Upper lobe of right lung (tissue), 1 donor: ENCODE results near the gene MSANTD1. TPM values are rescaled to one million over a fixed set of nuclear protein-coding genes. Genes with fewer than 3 reads are reported as not detected.
A peak's percentile ranks its signal among the peaks of the same experiment; 100 is the strongest.

ENCODE experiments used
- ATAC-seq: fragments of 200-7000 bp; cut with Tn5 transposase; one replicate; pipeline ENCODE4 v1.9.1; 2020; ENCODE audit warnings: mild to moderate bottlenecking, moderate library complexity
- DNase-seq: peaks from one replicate; pipeline ENCODE4 v3.0.0-alpha.2; 2020
- H3K27ac ChIP-seq: fragments of 200-600 bp; one replicate; pipeline ENCODE4 v1.8.0; 2022
- H3K27me3 ChIP-seq: fragments of 200-600 bp; one replicate; pipeline ENCODE4 v1.8.0; 2022; ENCODE audit warnings: mild to moderate bottlenecking
- H3K36me3 ChIP-seq: fragments of 200-600 bp; one replicate; pipeline ENCODE4 v1.8.0; 2022
- H3K4me1 ChIP-seq: fragments of 200-600 bp; one replicate; pipeline ENCODE4 v1.8.0; 2022
- H3K4me3 ChIP-seq: fragments of 200-600 bp; one replicate; pipeline ENCODE4 v1.8.0; 2022; ENCODE audit warnings: mild to moderate bottlenecking
- H3K9me3 ChIP-seq: fragments of 200-600 bp; one replicate; pipeline ENCODE4 v1.8.0; 2022
- CTCF ChIP-seq: fragments of 200-600 bp; IDR thresholded peaks from one replicate; pipeline ENCODE4 v1.8.0; 2022; ENCODE audit warnings: antibody characterized with exemption
- intact Hi-C: fragments of 100-400 bp; cut with DNase I; formaldehyde crosslinking; loops from one replicate; pipeline ENCODE4 v1.11.0; 2022
- total RNA-seq: library from RNA; stranded (reverse); fragmentation: NEBNext Ultra II Directional; extraction: Animal tissue kit (Norgen Biotek cat#: 25700); gene quantifications from one replicate; pipeline ENCODE4 v1.2.1, GENCODE V29; 2021
- donor health status: DM: no; HTN: yes; CAD: no; lungs with severe emphysema.

Gene MSANTD1
- total RNA-seq, 1 donor from 2014 or later, result 1.0 TPM

- Histone ChIP-seq H3K27ac (no peak overlapping the region), H3K36me3 (no peaks in the 10 kb centered on the region), H3K4me1 (no peaks in the 10 kb centered on the region), H3K9me3 (no peaks in the 10 kb centered on the region), H3K27me3 (no peaks in the 10 kb centered on the region), H3K4me3 (no peak overlapping the region)
- TF ChIP-seq CTCF, result no peak
- intact Hi-C loops, result no loop called here
- DNase-seq, result peak; percentile 48
- no peak for ATAC-seq
Measured at GRCh38 chr4:3255611-3256186, 6.7 kb downstream of the MSANTD1 start.

GRCh38 chr4:3256230-3257102 is 7.5 kb downstream of the MSANTD1 start:
- H3K4me3 ChIP-seq, result no peak overlapping the region
- no peak overlapping the region for H3K27ac ChIP-seq
- H3K36me3 ChIP-seq, result no peaks in the 10 kb centered on the region
- no peak for TF ChIP-seq CTCF
- H3K27me3 ChIP-seq, result no peaks in the 10 kb centered on the region
- no peaks in the 10 kb centered on the region for H3K4me1 ChIP-seq
- intact Hi-C loops, result no loop called here
- ATAC-seq (no peak), DNase-seq (peak; percentile 35)
- no peaks in the 10 kb centered on the region for H3K9me3 ChIP-seq

GRCh38 chr4:3257103-3257555 is 8.2 kb downstream of the MSANTD1 start:
- no peak for TF ChIP-seq CTCF

GRCh38 chr4:3257556-3258482 is 8.9 kb downstream of the MSANTD1 start:
- Histone ChIP-seq H3K36me3 (no peaks in the 10 kb centered on the region), H3K4me3 (no peak overlapping the region), H3K9me3 (no peaks in the 10 kb centered on the region), H3K27me3 (no peaks in the 10 kb centered on the region), H3K4me1 (no peaks in the 10 kb centered on the region), H3K27ac (no peak overlapping the region)
- DNase-seq, result no peak
- no peak for ATAC-seq
- TF ChIP-seq CTCF, result no peak
- intact Hi-C loops, result no loop called here

More at GRCh38 chr4:3257103-3257555, 8.2 kb downstream of the MSANTD1 start:
- H3K27me3 ChIP-seq, result no peaks in the 10 kb centered on the region
- intact Hi-C loops, result no loop called here
- no peak overlapping the region for H3K27ac ChIP-seq
- H3K36me3 ChIP-seq, result no peaks in the 10 kb centered on the region
- ATAC-seq (peak; percentile 8), DNase-seq (peak; percentile 40)
- H3K4me3 ChIP-seq, result no peak overlapping the region
- H3K9me3 ChIP-seq, result no peaks in the 10 kb centered on the region
- no peaks in the 10 kb centered on the region for H3K4me1 ChIP-seq

- TF ChIP-seq CTCF, result no peak
- intact Hi-C loops, result no loop called here
- Histone ChIP-seq H3K4me1 (no peaks in the 10 kb centered on the region), H3K36me3 (no peaks in the 10 kb centered on the region), H3K9me3 (no peaks in the 10 kb centered on the region), H3K27ac (no peak overlapping the region), H3K4me3 (no peak overlapping the region), H3K27me3 (no peaks in the 10 kb centered on the region)
- no peak for ATAC-seq
- DNase-seq, result peak; percentile 55
Measured at GRCh38 chr4:3261411-3262207, 12.7 kb downstream of the MSANTD1 start.
